ENCODE measurements around the gene FBXO30.
A peak's percentile ranks its signal among the peaks of the same experiment; 100 is the strongest.

FBXO30 gene

DNA sequence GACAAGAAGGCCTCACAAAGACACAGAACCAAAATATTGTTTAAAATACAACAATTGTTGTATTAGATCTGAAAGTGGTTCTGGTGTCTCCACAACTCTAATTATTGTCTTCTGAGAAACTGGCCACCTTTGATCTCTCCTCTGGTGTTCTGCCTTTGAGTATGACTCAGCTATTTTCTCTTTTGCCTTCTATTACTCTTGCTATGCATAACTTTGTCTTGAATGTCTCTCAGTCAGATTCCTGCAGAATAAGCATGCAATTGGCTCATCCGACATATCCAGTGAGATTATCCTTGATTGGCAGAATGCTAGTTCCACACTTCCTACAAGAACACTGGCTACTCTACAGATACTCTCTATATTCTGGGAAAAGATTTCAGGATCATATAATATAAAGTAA lies 65.0 kb downstream of the FBXO30 start:
- peak; percentile 75 for DNase-seq (ENCODE audit: low read depth)

GRCh38 chr6:145745861-145746260 lies 68.7 kb downstream of the FBXO30 start:
- no peak for DNase-seq (ENCODE audit: low read depth)

DNA sequence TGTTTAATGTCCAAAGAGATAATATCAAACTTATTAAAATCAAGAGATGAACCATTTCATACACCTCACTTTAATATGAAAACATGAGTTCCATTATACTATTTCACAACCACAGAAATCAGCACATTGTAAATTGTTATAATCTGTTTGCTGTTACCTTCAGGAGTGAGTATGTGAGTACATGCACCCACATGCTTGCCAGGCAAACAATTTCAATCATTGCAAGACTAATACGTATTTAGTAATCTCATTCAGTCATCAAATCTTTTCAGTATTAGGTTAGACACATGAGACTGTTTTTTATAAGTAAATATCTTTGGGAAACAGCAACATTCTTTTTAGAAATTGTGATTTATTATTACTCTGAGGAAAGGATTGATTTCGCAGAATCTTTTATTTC lies 70.0 kb downstream of the FBXO30 start:
- DNase-seq (ENCODE audit: low read depth), result no peak

Data from non-pigmented ciliary epithelial cell (primary cell).